GM21619 (cell line): ENCODE results near the gene THADA.

Experiments
- ATAC-seq: cut with Tn5 transposase; IDR thresholded peaks from one replicate; pipeline ENCODE4 v1.9.1; 2021; ENCODE audit not compliant: unreplicated experiment

THADA gene

GRCh38 chr2:43218702-43219382, 377.0 kb downstream of the THADA start:
- ATAC-seq: no peak

GRCh38 chr2:43218155-43218701, 377.6 kb downstream of the THADA start:
- ATAC-seq: no peak

- ATAC-seq: no peak
These were observed 378.3 kb downstream of the THADA start for GRCh38 chr2:43217228-43218154.

GRCh38 chr2:43216629-43217028, 379.2 kb downstream of the THADA start:
- no peak for ATAC-seq

GRCh38 chr2:43215673-43216255, 380.1 kb downstream of the THADA start:
- ATAC-seq: no peak

GRCh38 chr2:43214253-43214652, 381.6 kb downstream of the THADA start:
- ATAC-seq: no peak

GRCh38 chr2:43212931-43213330, 382.9 kb downstream of the THADA start:
- ATAC-seq: no peak

- ATAC-seq: no peak
These were observed 383.5 kb downstream of the THADA start for GRCh38 chr2:43212216-43212835.

- ATAC-seq: no peak
These were observed 385.2 kb downstream of the THADA start for GRCh38 chr2:43210467-43211303.

- no peak for ATAC-seq
These were observed 385.7 kb downstream of the THADA start for GRCh38 chr2:43210125-43210466.

- no peak for ATAC-seq
These were observed 386.6 kb downstream of the THADA start for GRCh38 chr2:43209204-43209717.

GRCh38 chr2:43207553-43208300, 388.1 kb downstream of the THADA start:
- no peak for ATAC-seq

GRCh38 chr2:43206602-43207001, 389.2 kb downstream of the THADA start:
- ATAC-seq: no peak

GRCh38 chr2:43203373-43203772, 392.5 kb downstream of the THADA start:
- ATAC-seq: no peak

GRCh38 chr2:43202289-43202688, 393.5 kb downstream of the THADA start:
- no peak for ATAC-seq

- no peak for ATAC-seq
These were observed 394.3 kb downstream of the THADA start for GRCh38 chr2:43201497-43201896.

- no peak for ATAC-seq
These were observed 394.8 kb downstream of the THADA start for GRCh38 chr2:43201016-43201415.

- no peak for ATAC-seq
These were observed 396.0 kb downstream of the THADA start for GRCh38 chr2:43199492-43200488.
